Astrocyte (in vitro differentiated cells and primary cell): Measurements from ENCODE around the gene BRMS1.

Experiments used
- CTCF ChIP-seq: IDR thresholded peaks from 2 replicates; pipeline ENCODE4 v1.5.1; 2011; ENCODE audit warnings: low read depth, mild to moderate bottlenecking, inconsistent platforms, low read length, moderate library complexity; ENCODE audit not compliant: insufficient read depth
- EZH2 ChIP-seq: IDR thresholded peaks from 2 replicates; pipeline ENCODE4 v1.6.1; 2012; ENCODE audit warnings: mild to moderate bottlenecking, low read length, inconsistent platforms; ENCODE audit not compliant: insufficient read depth

- TF ChIP-seq CTCF: no peak
- peak; percentile 87 for TF ChIP-seq EZH2
Observed at GRCh38 chr11:66291706-66292542, 53.0 kb downstream of the BRMS1 start, which contains the start of gene TMEM151A.
